Suprapubic skin (tissue), 4 donors: ENCODE data around the gene PRR23B. TPM values are rescaled to one million over a fixed set of nuclear protein-coding genes. Genes with fewer than 3 reads are reported as not detected.

Source experiments
- DNase-seq, 2 donors: peaks; one replicate each; pipeline ENCODE4 v3.0.0-alpha.2; 2019; ENCODE audit warnings: low spot score in 2 of 2
- H3K27ac ChIP-seq: fragments of 200-600 bp; sonication (generic); one replicate; pipeline ENCODE4 v1.5.1; 2019
- H3K27me3 ChIP-seq: fragments of 200-600 bp; sonication (generic); one replicate; pipeline ENCODE4 v1.5.1; 2019
- H3K36me3 ChIP-seq: fragments of 200-600 bp; sonication (generic); one replicate; pipeline ENCODE4 v1.5.1; 2019
- H3K4me1 ChIP-seq: fragments of 200-600 bp; sonication (generic); one replicate; pipeline ENCODE4 v1.5.1; 2019
- H3K4me3 ChIP-seq: fragments of 200-600 bp; sonication (generic); one replicate; pipeline ENCODE4 v1.5.1; 2019; ENCODE audit warnings: mild to moderate bottlenecking
- H3K9me3 ChIP-seq: fragments of 200-600 bp; sonication (generic); one replicate; pipeline ENCODE4 v1.5.1; 2019
- CTCF ChIP-seq, 2 donors: fragments of 200-600 bp in 1 of 2; fragments of 450-650 bp in 1 of 2; sonication (generic) in 1 of 2; IDR thresholded peaks; one replicate each; pipeline ENCODE4 v1.5.1; 2016 to 2019; ENCODE audit warnings: antibody characterized with exemption in 2 of 2, mild to moderate bottlenecking in 1 of 2, moderate library complexity in 1 of 2
- EP300 ChIP-seq: sonication (generic); formaldehyde crosslinking; IDR thresholded peaks from one replicate; pipeline ENCODE4 v1.6.1; 2017; ENCODE audit warnings: antibody characterized with exemption
- POLR2A ChIP-seq, 2 donors: fragments of 450-650 bp; IDR thresholded peaks; one replicate each; pipeline ENCODE4 v1.6.1; 2017; ENCODE audit warnings: antibody characterized with exemption in 2 of 2, mild to moderate bottlenecking in 2 of 2, moderate library complexity in 2 of 2
- POLR2AphosphoS5 ChIP-seq, 3 donors: sonication (generic); formaldehyde crosslinking; IDR thresholded peaks; one replicate each; pipeline ENCODE4 v1.6.1; 2017; ENCODE audit warnings: antibody characterized with exemption in 3 of 3
- WGBS: methylation state at CpG from one replicate; pipeline ENCODE4 v1.1.5; 2018; 5-methylcytosine and 5-hydroxymethylcytosine counted together
- total RNA-seq, 4 donors: library from RNA; depleted of rRNA; stranded (reverse); fragments of >200 nt; gene quantifications; one replicate each; pipeline ENCODE4 v1.1.0, GENCODE V29; 2016

Gene PRR23B
- not detected for total RNA-seq

GRCh38 chr3:139020868-139021234, at the start of gene PRR23B:
Gene PRR23B, minus strand, starts transcription at chr3:139020926. Its CDS starts 265 bp downstream, at chr3:139020661.
- Histone ChIP-seq H3K9me3 (no peaks in the 10 kb centered on the region), H3K4me1 (no peaks in the 10 kb centered on the region), H3K27ac (no peak within 1 kb of the TSS), H3K4me3 (no peak within 1 kb of the TSS), H3K36me3 (no peaks in the 10 kb centered on the region), H3K27me3 (no peaks in the 10 kb centered on the region)
- TF ChIP-seq POLR2AphosphoS5 (IDR thresholded peaks at IDR 0.05) (no peak), CTCF (IDR thresholded peaks at IDR 0.05) (no peak), EP300 (no peak), POLR2A (IDR thresholded peaks at IDR 0.05) (no peak)
- WGBS: 58% methylated on average over 19 of the region's 19 CpGs
- no peak for DNase-seq

GRCh38 chr3:139062918-139063317, 42.2 kb upstream of the PRR23B start:
- H3K27me3 ChIP-seq: no peaks in the 10 kb centered on the region

GRCh38 chr3:139052802-139053600, 32.3 kb upstream of the PRR23B start:
- 54% methylated on average over 2 of the region's 2 CpGs for WGBS
- DNase-seq: no peak
- H3K27me3 ChIP-seq: no peaks in the 10 kb centered on the region
- TF ChIP-seq EP300 (no peak), CTCF (IDR thresholded peaks at IDR 0.05) (no peak), POLR2A (IDR thresholded peaks at IDR 0.05) (no peak), POLR2AphosphoS5 (IDR thresholded peaks at IDR 0.05) (no peak)
- peaks cover 8% of the 10 kb centered on the region for H3K9me3 ChIP-seq
- no peak overlapping the region for H3K27ac ChIP-seq
- no peaks in the 10 kb centered on the region for H3K4me1 ChIP-seq
- H3K4me3 ChIP-seq: no peak overlapping the region
- H3K36me3 ChIP-seq: no peaks in the 10 kb centered on the region

More at GRCh38 chr3:139062918-139063317, 42.2 kb upstream of the PRR23B start:
- Histone ChIP-seq H3K4me3 (no peak overlapping the region), H3K4me1 (no peaks in the 10 kb centered on the region), H3K27ac (no peak overlapping the region), H3K9me3 (no peaks in the 10 kb centered on the region), H3K36me3 (no peaks in the 10 kb centered on the region)
- WGBS: 43% methylated on average over 1 of the region's 1 CpG
- DNase-seq: no peak
- TF ChIP-seq POLR2AphosphoS5 (IDR thresholded peaks at IDR 0.05): no peak
- no peak for TF ChIP-seq POLR2A (IDR thresholded peaks at IDR 0.05)
- TF ChIP-seq EP300: no peak
- TF ChIP-seq CTCF (IDR thresholded peaks at IDR 0.05): no peak

DNA sequence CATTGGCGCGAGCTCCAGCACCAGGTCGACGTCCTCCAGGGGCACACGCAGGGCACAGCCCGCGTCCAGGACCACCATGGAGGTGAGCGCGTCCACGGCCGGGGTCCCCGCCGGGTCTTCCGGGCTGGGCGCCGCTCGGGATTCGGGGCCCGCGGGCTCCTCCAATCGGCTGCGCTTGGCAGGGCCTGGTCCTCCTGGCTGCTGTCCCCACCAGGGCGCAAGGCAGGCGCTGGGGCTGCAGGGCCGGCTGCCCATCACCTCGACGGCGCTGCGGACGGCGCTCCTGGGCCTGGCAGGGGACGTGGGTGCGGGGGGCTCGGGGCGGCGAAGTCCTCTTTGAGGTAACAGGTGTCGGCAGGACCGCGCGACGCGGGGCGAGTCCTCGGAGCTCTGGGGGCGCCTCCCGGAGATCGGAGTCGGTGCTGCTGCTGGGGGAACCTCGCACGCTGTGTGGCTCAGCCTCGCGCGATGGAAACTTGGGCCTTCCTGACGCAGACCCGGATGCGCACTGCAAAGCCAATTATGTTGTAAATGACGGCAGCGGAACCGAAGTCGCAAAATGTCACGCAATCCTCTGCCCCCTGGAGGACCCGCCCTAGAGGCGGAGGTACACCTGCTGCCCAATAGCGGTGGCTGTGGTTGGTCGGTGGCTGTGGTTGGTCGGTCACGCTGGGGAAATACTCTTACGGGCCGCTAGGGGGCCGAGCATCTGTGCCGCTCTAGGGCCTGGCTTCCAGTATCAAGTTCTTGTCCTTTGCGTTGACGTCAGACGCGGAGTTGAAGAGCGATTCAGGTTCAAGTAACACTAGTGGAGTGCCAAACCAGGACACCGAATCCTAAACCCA, 23.9 kb upstream of the PRR23B start, which contains the start of gene PRR23C:
TSS of gene PRR23C (minus strand) at position 527 of the 845 bp plus-strand sequence. CDS start at position 255, 272 bp downstream.
- DNase-seq: no peak
- H3K36me3 ChIP-seq: no peaks in the 10 kb centered on the region
- H3K4me3 ChIP-seq: no peak within 1 kb of the TSS
- WGBS: 73% methylated on average over 10 of the region's 77 CpGs
- no peaks in the 10 kb centered on the region for H3K27me3 ChIP-seq
- H3K27ac ChIP-seq: no peak within 1 kb of the TSS
- H3K4me1 ChIP-seq: no peaks in the 10 kb centered on the region
- peaks cover 4% of the 10 kb centered on the region for H3K9me3 ChIP-seq
- no peak for TF ChIP-seq CTCF (IDR thresholded peaks at IDR 0.05)
- TF ChIP-seq EP300: no peak
- no peak for TF ChIP-seq POLR2AphosphoS5 (IDR thresholded peaks at IDR 0.05)
- no peak for TF ChIP-seq POLR2A (IDR thresholded peaks at IDR 0.05)
